ENCODE results near the gene NPAS2.

NPAS2 gene

GRCh38 chr2:100969998-100970397 lies 150.1 kb downstream of the NPAS2 start:
- no peak for DNase-seq (ENCODE audit: low spot score)

GRCh38 chr2:100971221-100971620 lies 151.3 kb downstream of the NPAS2 start:
- DNase-seq (ENCODE audit: low spot score), result no peak

- DNase-seq (ENCODE audit: low spot score), result no peak
Observed at GRCh38 chr2:100972452-100972851, 152.5 kb downstream of the NPAS2 start.

- DNase-seq (ENCODE audit: low spot score), result peak; percentile 63
Observed at GRCh38 chr2:100974712-100975520, 155.0 kb downstream of the NPAS2 start.

GRCh38 chr2:100975521-100975785 lies 155.5 kb downstream of the NPAS2 start:
- no peak for DNase-seq (ENCODE audit: low spot score)

- no peak for DNase-seq (ENCODE audit: low spot score)
Observed at GRCh38 chr2:100976061-100976460, 156.1 kb downstream of the NPAS2 start.

- no peak for DNase-seq (ENCODE audit: low spot score)
Observed at GRCh38 chr2:100976645-100977391, 156.9 kb downstream of the NPAS2 start.

GRCh38 chr2:100977511-100977910 lies 157.6 kb downstream of the NPAS2 start:
- DNase-seq (ENCODE audit: low spot score), result no peak

GRCh38 chr2:100978582-100979191 lies 158.7 kb downstream of the NPAS2 start:
- no peak for DNase-seq (ENCODE audit: low spot score)

- no peak for DNase-seq (ENCODE audit: low spot score)
Observed at GRCh38 chr2:100980046-100980445, 160.1 kb downstream of the NPAS2 start.

- DNase-seq (ENCODE audit: low spot score), result no peak
Observed at GRCh38 chr2:100981011-100981410, 161.1 kb downstream of the NPAS2 start.

- DNase-seq (ENCODE audit: low spot score), result no peak
Observed at GRCh38 chr2:100982431-100982861, 162.5 kb downstream of the NPAS2 start.

- DNase-seq (ENCODE audit: low spot score), result no peak
Observed at GRCh38 chr2:100983201-100983600, 163.3 kb downstream of the NPAS2 start.

- peak; percentile 74 for DNase-seq (ENCODE audit: low spot score)
Observed at GRCh38 chr2:100983684-100984310, 163.9 kb downstream of the NPAS2 start.

GRCh38 chr2:100984892-100985307 lies 165.0 kb downstream of the NPAS2 start:
- DNase-seq (ENCODE audit: low spot score), result peak; percentile 75

- DNase-seq (ENCODE audit: low spot score), result no peak
Observed at GRCh38 chr2:100986157-100986556, 166.2 kb downstream of the NPAS2 start.

- DNase-seq (ENCODE audit: low spot score), result no peak
Observed at GRCh38 chr2:100987536-100987935, 167.6 kb downstream of the NPAS2 start.

- DNase-seq (ENCODE audit: low spot score), result no peak
Observed at GRCh38 chr2:100987974-100988373, 168.0 kb downstream of the NPAS2 start.

GRCh38 chr2:100988630-100989417 lies 168.9 kb downstream of the NPAS2 start:
- no peak for DNase-seq (ENCODE audit: low spot score)

- no peak for DNase-seq (ENCODE audit: low spot score)
Observed at GRCh38 chr2:100989666-100990065, 169.7 kb downstream of the NPAS2 start.

- DNase-seq (ENCODE audit: low spot score), result no peak
Observed at GRCh38 chr2:100990166-100990565, 170.2 kb downstream of the NPAS2 start.

Data from putamen (tissue), 1 donor.